ENCODE measurements around the gene PHACTR1. TPM values are rescaled to one million over a fixed set of nuclear protein-coding genes. Genes with fewer than 3 reads are reported as not detected.

The PHACTR1 gene
- total and polyA plus RNA-seq, 9 of the 15 experiments (the other 6 are each of a cell fraction or from before 2014, with no cell fraction given) = 11.5 to 32.6 (median 22.0) TPM

DNA sequence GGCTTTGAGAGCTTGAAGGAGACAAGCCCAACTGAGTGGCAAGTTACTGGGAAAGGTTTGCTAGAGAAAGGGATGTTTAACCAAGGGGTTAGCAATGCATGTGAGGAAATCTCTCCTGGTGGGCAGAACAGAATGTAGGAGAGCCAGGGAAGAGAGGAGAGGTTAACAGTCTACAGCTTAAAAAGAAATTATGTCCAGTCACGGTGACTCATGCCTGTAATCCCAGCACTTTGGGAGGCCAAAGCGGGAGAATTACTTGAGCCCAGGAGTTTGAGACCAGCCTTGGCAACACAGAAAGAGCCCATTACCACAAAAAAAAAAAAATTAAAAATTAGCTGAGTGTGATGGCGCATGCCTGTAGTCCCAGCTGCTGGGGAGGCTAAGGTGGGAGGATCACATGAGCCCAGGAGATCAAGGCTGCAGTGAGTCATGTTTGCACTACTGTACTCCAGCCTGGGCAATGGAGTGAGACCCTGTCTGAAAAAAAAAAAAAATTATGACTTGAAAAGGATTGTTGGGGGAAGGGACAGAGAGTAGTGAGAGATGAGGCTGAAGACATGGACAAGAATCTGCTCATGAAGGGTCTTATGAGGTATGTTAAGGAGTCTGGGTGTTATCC is 346.8 kb downstream of the PHACTR1 start:
- H2AFZ ChIP-seq (ENCODE audit: low read depth, low read length) = peak overlapping the region; percentile 14; the same call in 1 of the 2 replicates
- BruUV-seq (replicated peaks) = no TSS peak
- FAIRE-seq = no peak
- H4K20me1 ChIP-seq (replicated peaks; ENCODE audit: control insufficient read depth, insufficient read depth, low read length) = no peaks in the 10 kb centered on the region
- no peak for DNase-seq (ENCODE audit: extremely low read depth in 1 of 4, low spot score in 3 of 4)
- H3K4me2 ChIP-seq (ENCODE audit: insufficient read depth, low read length) = no peak overlapping the region
- 6% methylated on average over 3 of the region's 3 CpGs for WGBS (ENCODE audit: insufficient coverage, low coverage, missing lambda C conversion rate)
- intact Hi-C loops (cut with micrococcal nuclease) = no loop called here
- ATAC-seq = no peak
- in situ Hi-C loops (cut with MboI) = no loop called here
- H3K9me3 ChIP-seq (replicated peaks; ENCODE audit: control insufficient read depth, insufficient read depth, low read depth, low read length) = no peaks in the 10 kb centered on the region
- H3K4me3 ChIP-seq = no peak overlapping the region
- CTCF ChIA-PET (ENCODE audit: low intra/inter-chr PET ratio) = interaction anchor here (0.7 kb wide), 1 partner anchor 1016 kb away, joined by 3 read pairs; no protein-coding TSS in a partner anchor
- no peaks in the 10 kb centered on the region; a peak in 1 of 5 replicates for H3K27me3 ChIP-seq (ENCODE audit: control insufficient read depth in 2 of 2, insufficient read depth in 2 of 2, low read length in 2 of 2)
- no peaks in the 10 kb centered on the region for H3K9me1 ChIP-seq (ENCODE audit: control insufficient read depth, insufficient read depth, low read length)
- H3K79me2 ChIP-seq (ENCODE audit: control insufficient read depth, insufficient read depth, low read length) = no peaks in the 10 kb centered on the region
- H3K4me1 ChIP-seq (replicated peaks in 1 of 2; ENCODE audit: control insufficient read depth in 2 of 2, insufficient read depth in 2 of 2, low read length in 2 of 2) = no peaks in the 10 kb centered on the region
- POLR2A ChIA-PET = interaction anchor here (0.6 to 1.1 kb wide), 3 partner anchors 12 to 17 kb away, joined by 3 read pairs; no protein-coding TSS in a partner anchor
- no peaks in the 10 kb centered on the region for H3K36me3 ChIP-seq (ENCODE audit: control insufficient read depth, insufficient read depth, low read length)
- no peak overlapping the region for H3K27ac ChIP-seq (ENCODE audit: extremely low read depth, low read depth, low read length)
- H3K9ac ChIP-seq (ENCODE audit: insufficient read depth in 1 of 2, low read depth in 2 of 2, low read length in 2 of 2) = no peak overlapping the region
- TF ChIP-seq BRD4 (IDR thresholded peaks at IDR 0.05) = no peak
- TF ChIP-seq ELF4 (CRISPR knock-in tag; IDR thresholded peaks at IDR 0.05) = peak; percentile 13; the same call in 1 of the 2 replicates
- no peak for TF ChIP-seq SUPT5H (IDR thresholded peaks at IDR 0.05)
- TF ChIP-seq SMAD1 (IDR thresholded peaks at IDR 0.05; ENCODE audit: low read depth, low read length, partially characterized antibody) = no peak
- TF ChIP-seq BMI1 (IDR thresholded peaks at IDR 0.05; ENCODE audit: low read length) = no peak
- no peak for TF ChIP-seq CBFA2T2 (conservative IDR thresholded peaks at IDR 0.05)
- TF ChIP-seq TBP (optimal IDR thresholded peaks at IDR 0.05; ENCODE audit: low read depth, low read length) = no peak
- no peak for TF ChIP-seq STAT5B (CRISPR knock-in tag; IDR thresholded peaks at IDR 0.05)
- no peak for TF ChIP-seq DACH1 (IDR thresholded peaks at IDR 0.05; ENCODE audit: partially characterized antibody)
- TF ChIP-seq, protein P1, sequence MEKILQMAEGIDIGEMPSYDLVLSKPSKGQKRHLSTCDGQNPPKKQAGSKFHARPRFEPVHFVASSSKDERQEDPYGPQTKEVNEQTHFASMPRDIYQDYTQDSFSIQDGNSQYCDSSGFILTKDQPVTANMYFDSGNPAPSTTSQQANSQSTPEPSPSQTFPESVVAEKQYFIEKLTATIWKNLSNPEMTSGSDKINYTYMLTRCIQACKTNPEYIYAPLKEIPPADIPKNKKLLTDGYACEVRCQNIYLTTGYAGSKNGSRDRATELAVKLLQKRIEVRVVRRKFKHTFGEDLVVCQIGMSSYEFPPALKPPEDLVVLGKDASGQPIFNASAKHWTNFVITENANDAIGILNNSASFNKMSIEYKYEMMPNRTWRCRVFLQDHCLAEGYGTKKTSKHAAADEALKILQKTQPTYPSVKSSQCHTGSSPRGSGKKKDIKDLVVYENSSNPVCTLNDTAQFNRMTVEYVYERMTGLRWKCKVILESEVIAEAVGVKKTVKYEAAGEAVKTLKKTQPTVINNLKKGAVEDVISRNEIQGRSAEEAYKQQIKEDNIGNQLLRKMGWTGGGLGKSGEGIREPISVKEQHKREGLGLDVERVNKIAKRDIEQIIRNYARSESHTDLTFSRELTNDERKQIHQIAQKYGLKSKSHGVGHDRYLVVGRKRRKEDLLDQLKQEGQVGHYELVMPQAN (IDR thresholded peaks at IDR 0.05; ENCODE audit: borderline replicate concordance) = no peak
- TF ChIP-seq MTF1 (CRISPR knock-in tag; IDR thresholded peaks at IDR 0.05; ENCODE audit: borderline replicate concordance) = no peak
- TF ChIP-seq EZH2 (IDR thresholded peaks at IDR 0.05; ENCODE audit: borderline replicate concordance, low read depth, low read length) = no peak
- no peak for TF ChIP-seq PCBP2 (IDR thresholded peaks at IDR 0.05; ENCODE audit: low read depth, low read length, poor library complexity, severe bottlenecking)
- TF ChIP-seq DNMT1 (IDR thresholded peaks at IDR 0.05) = no peak
- TF ChIP-seq KLF1 (tag; IDR thresholded peaks at IDR 0.05) = no peak
- TF ChIP-seq, protein P2, sequence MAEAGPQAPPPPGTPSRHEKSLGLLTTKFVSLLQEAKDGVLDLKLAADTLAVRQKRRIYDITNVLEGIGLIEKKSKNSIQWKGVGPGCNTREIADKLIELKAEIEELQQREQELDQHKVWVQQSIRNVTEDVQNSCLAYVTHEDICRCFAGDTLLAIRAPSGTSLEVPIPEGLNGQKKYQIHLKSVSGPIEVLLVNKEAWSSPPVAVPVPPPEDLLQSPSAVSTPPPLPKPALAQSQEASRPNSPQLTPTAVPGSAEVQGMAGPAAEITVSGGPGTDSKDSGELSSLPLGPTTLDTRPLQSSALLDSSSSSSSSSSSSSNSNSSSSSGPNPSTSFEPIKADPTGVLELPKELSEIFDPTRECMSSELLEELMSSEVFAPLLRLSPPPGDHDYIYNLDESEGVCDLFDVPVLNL (CRISPR knock-in tag; IDR thresholded peaks at IDR 0.05; ENCODE audit: low read depth) = no peak
- TF ChIP-seq ZNF668 (CRISPR knock-in tag; IDR thresholded peaks at IDR 0.05) = no peak
- TF ChIP-seq HDAC3 (IDR thresholded peaks at IDR 0.05; ENCODE audit: borderline replicate concordance, partially characterized antibody) = no peak
- no peak for TF ChIP-seq CCAR2 (IDR thresholded peaks at IDR 0.05; ENCODE audit: low read depth, low read length)
- TF ChIP-seq ZNF347 (CRISPR knock-in tag; IDR thresholded peaks at IDR 0.05; ENCODE audit: low read depth) = no peak
- TF ChIP-seq POLR2G (IDR thresholded peaks at IDR 0.05; ENCODE audit: low read depth, low read length) = no peak
